Stimulated activated naive CD4-positive, alpha-beta T cell treated with Interleukin-2 at 50 U/mL for 16 hours (primary cell): Measurements from ENCODE around the gene FAM53A.

ENCODE experiments used
- DNase-seq: peaks from one replicate; lab custom pipeline; 2025; lab: John Stamatoyannopoulos, UW

FAM53A gene

DNA sequence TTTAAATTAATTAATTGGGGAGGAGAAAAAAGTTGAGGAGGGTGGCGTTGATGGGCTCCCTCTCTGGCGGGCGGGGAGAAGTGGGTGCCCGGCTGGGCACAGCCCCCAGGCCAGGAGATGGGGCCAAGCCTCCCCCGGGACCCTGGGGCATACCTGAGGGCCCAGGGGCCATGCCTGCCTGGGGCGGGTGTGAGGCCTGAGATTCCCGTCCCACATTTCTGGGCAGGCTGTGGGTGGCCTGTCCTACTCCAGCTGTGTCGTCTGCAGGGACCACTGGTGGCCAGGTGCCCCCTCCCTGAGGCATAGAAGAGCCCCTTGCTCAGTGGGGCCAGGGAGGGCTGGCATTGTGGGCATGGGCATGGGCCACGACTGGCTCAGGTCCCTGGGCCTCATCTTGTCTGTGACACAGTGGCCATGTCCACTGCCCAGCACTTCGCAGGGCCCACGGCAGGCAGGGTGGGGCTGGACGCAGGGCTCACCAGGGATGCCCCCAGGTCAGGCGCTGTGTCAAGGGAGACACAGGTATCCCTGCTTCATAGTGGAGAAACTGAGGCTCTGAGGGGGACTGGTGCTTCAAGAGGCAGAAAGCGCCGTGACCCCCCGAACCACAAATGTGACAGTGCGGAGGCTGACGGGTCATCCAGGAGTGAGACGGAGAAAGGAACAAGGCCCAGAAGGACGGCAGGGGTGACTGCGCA lies 60.1 kb downstream of the FAM53A start:
- DNase-seq, result no peak

DNA sequence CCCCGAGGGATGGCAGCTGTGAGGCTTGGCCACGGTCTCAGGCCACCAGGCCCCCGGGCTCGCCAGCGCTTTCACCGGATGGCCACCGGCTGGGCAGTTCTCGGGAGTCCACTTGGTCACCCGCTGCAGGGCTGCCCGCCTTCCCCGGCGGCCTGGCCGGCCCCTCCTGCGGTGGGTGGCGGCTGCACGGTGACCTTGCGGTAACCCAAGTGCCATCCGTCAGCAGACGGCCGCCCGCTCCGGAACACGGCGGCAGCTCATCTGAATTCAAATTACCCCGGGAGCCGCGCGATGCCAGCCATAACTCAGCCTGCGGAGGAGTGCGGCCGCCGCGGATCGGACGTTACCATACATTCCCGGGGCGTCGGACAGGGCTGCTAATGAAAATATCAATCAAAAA lies 60.7 kb downstream of the FAM53A start:
- DNase-seq, result no peak

DNA sequence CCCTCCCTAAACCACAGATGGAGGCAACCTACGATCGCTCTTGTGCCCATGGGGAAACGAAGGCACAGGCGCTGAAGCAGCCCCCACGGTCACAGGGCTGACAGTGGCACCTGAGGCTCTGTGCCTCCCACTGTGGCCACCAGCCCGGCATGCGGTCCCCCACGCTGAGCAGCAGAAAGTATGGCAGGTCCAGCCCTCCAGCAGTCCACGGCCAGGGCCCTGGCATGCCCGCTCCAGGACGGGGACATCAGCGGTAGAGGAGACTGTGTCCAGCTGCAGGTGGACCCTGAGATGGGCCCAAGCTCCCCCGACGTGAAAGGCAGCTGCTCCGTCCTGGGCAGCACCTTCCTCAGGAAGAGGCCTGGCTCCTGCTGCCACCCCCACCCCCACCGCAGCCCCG lies 61.2 kb downstream of the FAM53A start:
- DNase-seq, result no peak

DNA sequence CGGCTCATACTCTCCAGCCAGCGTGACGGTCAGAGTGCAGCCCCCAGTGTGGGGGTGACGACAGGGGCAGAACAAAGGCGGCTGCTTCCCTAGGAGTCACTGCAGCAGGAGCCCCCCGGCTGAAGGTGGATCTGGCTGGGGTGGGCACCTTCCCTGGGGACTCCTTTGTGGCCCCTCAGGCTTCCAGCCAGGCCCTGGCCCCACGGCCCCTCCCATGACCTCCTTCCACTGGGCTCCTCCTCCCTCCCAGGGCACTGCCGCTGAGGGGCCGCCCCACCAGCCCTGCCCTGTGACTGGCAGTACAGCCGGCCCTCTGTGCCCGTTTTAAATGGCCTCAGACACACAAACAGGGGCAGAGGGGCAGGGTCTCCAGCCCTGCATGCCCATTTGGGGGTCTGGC lies 61.9 kb downstream of the FAM53A start:
- no peak for DNase-seq

DNA sequence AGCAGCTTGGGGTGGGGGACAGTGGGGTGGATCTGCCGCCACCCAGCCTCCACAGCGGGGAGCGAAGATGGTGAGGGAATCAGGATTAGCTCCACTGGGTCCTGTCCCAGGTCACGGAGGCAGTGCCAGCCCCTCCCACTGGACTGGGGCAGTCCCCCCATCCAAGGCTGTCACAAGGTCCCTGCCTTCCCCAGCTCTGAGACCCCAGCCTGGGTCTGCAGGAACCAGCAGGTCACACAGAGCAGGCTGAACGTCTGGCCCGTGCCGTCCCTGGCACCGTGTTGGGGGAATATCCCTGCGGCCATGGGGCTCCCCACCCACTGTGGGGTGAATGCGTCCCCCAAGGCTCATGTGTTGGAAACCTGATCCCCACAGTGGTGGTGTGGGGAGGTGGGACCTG lies 62.6 kb downstream of the FAM53A start:
- no peak for DNase-seq

DNA sequence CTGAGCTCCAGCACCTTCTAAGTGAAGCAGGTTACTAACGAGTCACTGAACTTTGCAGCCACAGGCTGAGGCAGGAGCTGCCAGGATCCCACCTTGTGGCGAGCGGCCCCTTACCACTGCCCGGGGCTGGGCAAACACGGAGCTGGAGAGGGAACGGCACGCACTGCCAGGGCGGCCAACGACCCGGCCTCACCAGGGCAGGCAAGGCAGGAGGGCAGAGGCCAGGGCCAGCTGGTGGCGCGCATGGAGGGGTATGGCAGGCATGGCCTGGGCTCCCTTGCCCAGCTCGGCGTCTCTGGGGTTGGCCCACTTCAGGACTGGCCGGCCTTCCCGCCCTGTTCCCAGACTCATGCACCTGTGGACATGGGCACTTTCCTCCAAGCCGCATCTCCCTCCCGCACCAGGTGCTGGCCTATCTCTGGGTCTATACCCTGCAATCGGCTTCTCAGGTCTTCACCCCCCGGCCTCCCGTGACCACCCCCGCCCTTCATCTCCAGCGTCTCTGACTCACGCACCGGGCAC lies 64.9 kb downstream of the FAM53A start:
- DNase-seq, result no peak

DNA sequence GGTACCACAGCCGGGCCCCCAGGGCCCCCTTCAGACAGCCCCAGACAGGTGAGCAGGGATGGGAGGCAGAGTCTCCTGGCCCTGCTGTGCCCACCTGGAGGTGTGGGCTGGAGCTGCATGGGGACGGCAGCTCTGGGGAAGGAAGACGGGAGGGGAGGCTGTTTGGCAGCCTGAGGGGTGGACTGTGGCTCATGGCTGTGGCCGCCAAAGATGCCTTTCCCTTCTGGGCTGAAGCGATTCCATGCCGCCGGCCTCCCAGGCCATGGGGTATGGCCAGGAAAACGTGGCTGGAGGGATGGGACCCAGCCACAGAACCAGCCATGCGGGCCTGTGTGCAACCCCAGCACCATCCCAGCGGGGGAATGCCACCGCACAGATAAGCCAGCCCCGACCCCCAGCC lies 65.7 kb downstream of the FAM53A start:
- no peak for DNase-seq

DNA sequence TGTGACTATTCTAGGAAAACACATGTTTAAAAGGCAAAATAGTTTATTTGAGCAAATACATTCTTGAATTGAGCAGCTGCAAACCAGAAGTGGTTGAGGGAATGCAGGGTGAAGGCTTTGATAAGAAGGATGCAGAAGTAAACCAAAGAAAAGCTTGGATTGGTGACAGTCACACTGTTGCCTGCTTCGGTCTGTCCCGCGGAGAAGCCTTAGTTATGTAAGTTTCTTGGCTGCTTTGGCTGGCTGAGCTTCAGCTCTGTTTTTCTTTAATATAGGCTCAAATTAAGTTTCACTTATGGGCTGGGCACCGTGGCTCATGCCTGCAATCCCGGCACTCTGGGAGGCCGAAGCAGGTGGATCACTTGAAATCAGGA lies 67.6 kb downstream of the FAM53A start:
- DNase-seq, result no peak

DNA sequence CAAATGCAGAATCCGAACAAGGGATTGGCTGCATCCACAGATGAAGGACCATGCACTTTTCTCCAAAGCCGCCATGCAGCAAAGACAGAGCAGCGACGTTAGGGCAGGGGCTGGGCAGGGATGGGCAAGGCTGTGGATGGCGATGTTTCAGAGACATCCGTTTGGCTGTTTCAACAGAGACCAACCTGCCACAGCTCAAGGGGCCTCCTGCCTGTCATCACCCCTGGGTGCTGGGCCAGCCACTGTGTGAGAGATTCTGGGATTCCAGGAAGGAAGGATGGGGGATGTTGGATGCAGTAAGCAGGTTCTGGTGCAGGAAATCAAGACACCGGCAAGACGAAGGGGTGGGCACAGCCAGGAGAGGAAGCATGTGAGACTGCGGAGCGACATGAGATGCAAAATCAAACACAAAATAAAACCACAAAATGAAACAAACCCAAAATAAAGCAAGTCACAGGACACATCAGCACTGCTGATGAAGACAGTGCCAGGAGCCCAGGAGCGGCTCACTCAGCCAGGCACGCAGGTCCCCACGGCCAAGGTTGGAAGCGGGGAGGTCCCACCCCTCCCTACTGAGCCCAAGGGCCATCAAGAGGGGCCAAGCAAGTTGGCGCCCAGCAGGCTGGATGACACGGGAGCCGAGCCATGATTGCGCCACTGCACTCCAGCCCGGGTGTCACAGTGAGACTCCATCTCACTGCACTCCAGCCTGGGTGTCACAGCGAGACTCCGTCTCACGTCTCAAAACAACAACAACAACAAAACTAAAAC lies 68.1 kb downstream of the FAM53A start:
- DNase-seq, result no peak

DNA sequence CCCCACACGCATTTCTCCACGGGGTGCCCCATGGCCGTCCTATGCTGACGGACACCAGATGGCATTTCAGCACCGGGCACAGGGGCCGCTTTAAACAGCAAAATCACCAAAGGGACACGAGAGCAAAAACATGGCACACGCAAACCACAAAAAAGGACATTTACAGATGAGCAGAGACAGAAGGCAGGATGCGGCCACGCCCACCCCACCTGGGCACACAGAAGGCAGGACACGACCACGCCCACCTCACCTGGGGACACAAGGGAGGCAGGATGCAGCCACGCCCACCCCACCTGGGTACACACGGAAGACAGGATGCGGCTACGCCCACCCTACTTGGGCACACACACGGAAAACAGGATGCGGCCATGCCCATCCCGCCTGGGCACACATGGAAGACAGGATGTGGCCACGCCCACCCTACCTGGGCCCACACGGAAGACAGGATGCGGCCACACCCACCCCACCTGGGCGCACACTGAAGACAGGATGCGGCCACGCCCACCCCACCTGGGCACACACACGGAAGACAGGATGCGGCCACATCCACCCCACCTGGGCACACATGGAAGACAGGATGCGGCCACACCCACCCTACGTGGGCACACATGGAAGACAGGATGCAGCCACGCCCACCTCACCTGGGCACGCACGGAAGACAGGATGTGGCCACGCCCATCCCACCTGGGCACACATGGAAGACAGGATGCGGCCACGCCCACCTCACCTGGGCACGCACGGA lies 69.1 kb downstream of the FAM53A start:
- DNase-seq, result no peak

DNA sequence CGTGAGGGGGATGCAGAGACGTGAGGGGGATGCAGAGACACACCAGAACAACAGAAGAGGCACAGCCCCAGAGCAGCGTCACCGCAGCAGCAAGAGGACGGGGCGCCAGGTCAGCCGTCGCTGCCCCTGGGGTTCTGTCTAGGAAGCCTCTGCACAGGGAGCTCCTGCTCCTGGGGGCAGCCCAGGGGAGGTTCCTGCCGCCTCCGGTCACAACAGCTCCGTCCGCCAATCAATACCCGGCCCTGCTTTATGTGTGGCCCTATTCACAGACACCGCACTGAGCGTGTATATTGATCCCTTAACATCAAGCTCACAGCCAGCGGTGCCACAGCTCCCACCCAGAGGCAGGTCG lies 69.6 kb downstream of the FAM53A start:
- DNase-seq, result no peak

DNA sequence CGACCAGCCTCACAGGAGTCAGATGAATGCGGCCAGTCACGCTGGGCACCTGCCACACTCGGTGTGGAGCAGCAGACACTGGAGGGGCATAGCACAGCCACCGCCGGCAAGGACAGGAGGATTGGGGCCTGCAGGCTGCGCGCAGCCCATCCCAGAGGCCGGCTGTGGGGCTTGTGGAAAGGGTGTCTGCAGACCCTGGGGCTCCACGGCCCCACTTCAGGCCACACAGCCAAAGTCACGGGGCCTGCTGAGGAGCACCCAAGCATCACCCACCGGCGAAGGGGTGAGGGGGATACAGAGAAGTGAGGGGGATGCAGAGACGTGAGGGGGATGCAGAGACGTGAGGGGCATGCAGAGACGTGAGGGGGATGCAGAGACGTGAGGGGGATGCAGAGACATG lies 70.1 kb downstream of the FAM53A start:
- DNase-seq, result no peak

DNA sequence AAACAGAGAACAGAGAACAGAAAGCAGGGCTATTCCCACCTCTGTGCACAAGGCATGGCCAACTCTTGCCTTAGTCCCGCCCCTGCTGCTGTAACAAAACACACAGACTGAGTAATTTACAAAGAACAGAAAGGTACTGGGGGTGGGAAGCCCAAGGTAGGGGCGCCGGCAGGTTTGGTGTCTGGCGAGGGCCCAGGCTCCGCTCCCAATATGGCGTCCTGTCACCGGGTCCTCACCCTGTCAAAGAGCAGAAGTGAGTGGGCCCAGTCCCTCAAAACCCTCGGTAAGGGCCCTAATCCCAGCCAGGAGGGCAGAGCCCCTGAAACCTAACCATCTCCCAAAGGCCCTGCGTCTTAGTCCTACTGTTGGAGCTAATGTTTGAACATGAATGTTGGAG lies 71.0 kb downstream of the FAM53A start:
- no peak for DNase-seq

DNA sequence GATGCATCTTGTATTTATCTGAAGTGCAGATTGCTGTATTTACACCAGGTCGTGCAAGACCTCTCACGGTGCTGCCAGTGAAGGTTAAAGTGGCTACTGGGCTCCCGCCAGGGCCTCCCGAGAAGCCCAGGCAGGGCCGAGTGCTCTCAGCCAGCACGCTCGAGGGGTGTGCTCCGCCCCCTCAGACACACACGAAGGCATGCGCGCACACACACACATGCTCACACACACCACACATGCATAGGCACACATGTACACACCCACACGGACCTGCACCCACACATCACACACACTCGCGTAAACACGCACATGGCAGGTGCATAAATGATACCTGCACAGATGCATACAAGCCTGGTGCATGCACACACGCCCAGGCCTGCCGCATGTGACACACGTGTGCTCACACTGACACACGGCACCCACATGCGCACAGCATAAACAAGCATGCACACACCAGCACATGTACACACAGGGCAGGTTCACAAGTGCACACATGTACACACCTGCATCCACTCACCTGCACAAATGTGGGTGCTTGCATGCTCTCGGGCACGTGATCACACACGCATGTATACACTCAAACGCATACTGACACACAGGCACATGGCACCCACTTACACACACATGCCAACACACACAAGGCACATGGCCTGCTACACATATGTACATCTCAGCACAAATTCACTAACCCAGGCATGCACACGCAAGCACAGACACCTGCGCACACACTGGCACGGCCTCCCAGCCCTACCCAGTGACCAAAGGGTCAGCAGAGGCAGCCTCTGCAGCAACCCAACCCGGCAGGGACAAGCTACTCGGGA lies 71.6 kb downstream of the FAM53A start:
- no peak for DNase-seq

DNA sequence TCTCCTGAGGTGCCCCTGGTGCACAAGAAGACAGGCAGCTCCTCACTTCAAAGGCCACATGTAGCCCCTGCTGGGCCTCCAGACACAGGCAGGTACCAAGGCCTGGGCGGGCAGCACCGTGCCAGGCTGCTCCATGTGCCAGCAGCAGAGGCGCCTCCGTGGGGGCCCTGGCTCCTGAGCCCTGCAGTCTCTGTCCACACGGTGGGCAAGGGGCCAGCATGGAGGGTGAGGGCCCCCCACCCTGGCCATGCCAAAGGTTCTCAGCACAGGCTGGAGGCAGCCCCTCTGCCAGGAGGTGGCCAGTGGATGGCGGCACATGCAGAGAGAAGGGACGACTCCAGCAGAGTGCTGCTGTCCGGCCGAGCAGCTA lies 72.6 kb downstream of the FAM53A start:
- no peak for DNase-seq

DNA sequence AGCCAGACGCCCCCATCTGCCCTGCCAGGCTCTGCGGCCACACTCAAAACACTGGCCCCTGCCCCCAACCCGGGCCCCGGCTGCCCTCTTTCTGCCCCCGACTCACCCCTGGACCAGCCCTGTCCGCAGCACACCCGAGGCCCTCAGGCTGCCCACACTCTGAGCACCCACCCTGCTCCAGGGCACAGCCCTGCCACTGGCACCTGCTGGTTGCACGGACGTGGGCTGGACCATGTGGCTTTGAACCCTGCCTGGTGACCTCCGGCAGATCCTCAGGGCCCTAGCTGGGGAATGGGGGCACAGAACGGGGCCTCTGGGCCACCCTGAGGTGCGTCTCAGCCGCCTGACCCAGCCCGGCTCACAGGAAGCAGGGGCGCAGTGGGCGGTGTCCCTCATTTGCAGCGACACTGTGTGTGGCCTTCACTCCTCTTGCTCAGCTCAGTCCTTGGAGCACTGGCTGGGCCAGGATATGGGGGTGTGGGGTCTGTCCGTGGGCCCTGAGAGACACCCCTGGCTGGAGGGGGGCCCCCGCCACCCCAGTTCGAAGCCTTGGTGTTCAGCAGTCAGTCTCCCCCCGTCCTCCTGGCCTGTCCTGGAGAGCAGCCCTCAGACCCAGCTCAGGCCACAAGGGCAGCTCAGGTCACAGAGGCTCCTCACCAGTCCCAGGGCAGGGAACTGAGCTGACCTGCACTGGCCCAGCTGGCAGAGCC lies 73.2 kb downstream of the FAM53A start:
- no peak for DNase-seq

DNA sequence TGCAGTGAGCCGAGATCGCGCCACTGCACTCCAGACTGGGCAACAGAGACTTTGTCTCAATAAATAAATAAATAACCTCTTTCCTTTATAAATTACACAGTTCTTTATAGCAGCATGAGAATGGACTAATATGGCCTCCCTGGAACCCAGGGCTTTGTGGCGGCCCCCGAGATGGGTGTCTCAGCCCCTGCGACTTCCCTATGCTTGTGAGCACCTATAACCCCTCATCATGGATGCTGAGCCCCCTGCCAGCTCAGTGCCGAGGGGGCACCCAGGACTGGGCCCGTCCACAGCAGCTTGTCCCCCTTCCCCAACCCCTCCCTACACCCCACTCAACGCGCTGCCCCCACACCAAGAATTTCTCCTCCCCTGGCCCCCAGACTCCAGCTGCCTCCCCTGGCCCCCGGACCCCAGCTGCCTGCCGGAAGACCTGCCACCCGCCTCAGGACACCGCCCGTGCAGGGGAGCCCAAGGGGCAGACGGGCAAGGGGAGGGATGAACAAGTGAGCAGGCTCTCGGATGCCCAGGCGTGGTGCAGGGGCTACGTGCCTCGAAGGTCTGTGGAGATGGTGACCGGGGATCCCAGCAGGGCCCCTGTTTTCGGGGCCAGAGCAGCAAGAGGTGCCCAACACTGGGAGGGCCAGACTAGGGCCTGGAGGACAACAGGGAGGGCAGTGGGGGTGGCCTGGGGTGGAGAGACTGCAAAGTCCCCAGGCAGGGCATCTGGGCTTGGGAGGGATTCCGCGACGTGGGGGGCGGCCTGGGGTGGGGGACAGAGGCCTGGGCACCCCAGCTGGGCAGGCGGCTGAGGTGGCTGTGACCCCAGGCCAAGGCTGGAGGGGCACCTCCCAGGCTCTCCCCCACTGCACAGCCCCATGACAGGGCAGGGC lies 74.0 kb downstream of the FAM53A start:
- no peak for DNase-seq

DNA sequence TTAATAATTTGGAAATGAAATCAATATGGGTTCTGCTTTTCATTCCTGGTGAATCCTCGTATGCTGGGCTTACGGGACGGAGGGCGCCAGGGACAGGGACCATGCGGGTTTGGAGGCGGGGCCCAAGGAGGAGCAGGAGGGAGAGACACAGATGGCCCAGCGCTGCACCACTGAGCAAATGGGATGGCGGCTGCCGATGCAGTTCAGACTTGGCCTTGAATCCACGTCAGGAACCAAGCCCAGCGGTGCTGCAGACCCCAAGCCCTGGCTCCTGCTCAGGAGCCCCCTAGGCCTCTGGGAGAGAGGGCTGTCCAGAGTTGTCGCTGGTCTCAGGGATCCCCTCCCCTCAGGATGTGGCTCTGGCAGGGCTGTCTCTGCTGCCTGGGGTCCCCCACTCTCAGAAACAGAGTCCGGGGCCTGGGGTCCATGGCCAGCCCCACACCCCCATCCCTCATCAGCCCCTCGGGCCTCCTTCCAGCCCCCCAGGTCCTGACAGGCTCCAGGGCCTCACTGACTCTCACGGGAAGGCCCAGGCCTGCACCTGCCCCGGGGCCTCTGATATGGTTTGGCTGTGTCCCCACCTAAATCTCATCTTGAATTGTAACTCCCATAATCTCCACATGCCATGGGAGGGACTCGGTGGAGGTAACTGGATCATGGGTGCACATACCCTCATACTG lies 75.2 kb downstream of the FAM53A start:
- DNase-seq, result no peak

DNA sequence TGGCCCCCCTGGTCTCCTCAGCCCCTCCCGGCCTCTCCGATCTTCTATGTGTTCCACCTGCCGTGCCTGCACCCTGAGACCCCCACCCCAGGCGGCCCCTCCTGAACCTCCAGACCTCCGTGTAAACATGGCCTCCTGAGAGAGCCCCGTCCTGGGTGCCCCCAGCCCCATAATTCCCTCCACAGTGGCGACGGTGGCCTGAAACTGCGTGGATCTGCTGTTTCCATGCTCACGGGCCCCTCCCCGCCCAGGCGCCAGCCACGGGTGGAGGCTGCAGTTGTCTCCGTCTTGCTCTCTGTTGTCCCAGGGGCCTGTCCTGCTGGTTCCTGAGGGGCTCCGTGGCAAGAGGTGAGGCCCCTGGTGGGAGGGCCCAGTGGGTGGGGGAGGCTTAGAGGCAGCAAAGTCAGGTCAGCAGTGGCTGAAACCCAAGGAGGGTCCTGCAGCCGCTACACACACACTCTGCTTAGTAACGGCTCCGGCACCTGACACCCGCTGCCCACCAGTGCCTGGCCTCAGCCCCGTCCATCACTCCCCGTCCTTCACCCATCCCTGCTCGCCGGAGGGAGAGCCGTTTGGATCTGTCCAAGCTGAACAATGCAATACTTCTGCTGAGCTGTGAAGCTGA lies 75.8 kb downstream of the FAM53A start:
- no peak for DNase-seq
